D721Med (cell line): Measurements from ENCODE around the gene ENO2.

Experiments used
- DNase-seq: peaks from one replicate; pipeline ENCODE4 v3.0.0; 2011; ENCODE audit warnings: low spot score; ENCODE audit not compliant: insufficient read length
- FAIRE-seq: peaks from 2 replicates; lab custom pipeline; 2011; peaks lifted over from hg19 to GRCh38; lab: Jason Lieb, UNC
- TF ChIP-seq, protein P1 (sequence below): IDR thresholded peaks from 2 replicates; pipeline ENCODE4 v1.5.1; 2012; ENCODE audit warnings: mild to moderate bottlenecking, control low read depth; ENCODE audit not compliant: insufficient read depth; ENCODE audit errors: missing control alignments

The ENO2 gene

DNA sequence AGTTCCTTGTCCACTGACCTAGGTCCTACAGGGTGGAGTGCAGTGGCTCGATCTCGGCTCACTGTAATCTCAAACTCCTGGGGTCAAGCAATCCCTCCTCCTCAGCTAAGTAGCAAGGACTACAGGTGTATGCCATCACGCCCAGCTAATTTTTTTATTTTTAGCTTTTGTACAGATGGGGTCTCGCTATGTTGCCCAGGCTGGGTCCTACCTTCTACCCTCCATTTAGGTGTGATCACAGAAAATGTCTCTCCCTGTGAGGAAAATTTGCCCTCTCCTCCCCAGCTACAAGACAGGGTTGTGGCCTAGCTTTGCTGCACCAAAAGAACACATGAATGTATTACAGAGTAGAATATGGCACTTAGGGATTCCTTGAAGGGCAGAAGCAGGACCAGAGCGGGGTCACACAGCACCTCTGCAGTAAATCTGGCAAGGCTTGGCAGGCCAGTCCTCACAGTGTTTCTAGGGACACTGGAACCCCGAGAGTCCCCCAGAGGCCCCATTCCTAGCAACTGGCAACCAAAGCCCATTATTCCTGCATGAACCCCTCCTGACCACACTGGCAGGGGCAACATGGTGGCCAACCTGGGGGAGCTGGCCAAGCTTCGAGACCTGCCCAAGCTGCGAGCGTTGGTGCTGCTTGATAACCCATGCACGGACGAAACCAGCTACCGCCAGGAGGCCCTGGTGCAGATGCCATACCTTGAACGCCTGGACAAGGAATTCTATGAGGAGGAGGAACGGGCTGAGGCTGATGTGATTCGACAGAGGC lies 2.0 kb upstream of the ENO2 start:
- FAIRE-seq (no peak), DNase-seq (no peak)
- TF ChIP-seq, protein P1, sequence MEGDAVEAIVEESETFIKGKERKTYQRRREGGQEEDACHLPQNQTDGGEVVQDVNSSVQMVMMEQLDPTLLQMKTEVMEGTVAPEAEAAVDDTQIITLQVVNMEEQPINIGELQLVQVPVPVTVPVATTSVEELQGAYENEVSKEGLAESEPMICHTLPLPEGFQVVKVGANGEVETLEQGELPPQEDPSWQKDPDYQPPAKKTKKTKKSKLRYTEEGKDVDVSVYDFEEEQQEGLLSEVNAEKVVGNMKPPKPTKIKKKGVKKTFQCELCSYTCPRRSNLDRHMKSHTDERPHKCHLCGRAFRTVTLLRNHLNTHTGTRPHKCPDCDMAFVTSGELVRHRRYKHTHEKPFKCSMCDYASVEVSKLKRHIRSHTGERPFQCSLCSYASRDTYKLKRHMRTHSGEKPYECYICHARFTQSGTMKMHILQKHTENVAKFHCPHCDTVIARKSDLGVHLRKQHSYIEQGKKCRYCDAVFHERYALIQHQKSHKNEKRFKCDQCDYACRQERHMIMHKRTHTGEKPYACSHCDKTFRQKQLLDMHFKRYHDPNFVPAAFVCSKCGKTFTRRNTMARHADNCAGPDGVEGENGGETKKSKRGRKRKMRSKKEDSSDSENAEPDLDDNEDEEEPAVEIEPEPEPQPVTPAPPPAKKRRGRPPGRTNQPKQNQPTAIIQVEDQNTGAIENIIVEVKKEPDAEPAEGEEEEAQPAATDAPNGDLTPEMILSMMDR: no peak

DNA sequence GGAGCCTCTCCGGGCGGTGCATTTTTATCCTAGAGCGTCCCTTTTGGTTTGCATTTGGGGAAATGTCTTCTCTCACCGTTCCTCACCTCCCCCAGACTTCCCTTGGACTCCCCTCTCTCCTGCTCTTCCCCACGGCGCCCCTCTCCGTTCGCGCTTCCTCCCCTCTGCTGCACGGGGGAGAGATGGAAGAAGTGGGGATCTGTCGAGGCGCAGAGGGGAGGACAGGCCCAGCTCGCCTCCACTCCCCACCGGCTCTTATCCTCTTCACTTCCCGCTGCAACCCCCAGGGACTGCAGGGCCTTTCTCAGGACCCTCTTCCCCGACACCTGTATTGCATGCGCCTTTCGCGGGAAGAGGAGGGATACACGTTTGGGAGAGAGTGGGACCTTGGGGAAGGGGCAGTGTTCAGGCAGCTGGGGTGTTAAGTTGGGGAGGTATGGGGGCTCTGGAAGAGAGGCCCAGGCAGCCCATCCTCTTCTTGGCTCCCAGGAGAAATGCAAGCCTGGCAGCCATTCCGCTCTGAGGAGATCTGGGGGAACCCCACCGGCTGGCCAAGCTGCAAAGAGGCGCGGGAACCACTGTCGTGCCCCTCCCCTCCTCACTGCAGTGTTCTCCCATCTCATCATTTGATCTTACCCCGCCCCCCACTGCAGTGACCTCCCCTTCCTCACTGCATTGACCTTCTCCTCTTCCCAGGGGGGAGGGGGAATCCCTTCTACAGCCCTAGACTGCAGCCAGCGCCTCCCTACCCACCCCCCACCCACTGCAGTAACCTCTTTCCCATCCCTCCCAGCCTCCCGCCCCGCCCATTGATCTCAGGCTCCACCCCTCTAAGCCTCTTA lies 788 bp downstream of the ENO2 start:
- no peak for FAIRE-seq
- peak; percentile 97 for DNase-seq
- TF ChIP-seq, protein P1: no peak

DNA sequence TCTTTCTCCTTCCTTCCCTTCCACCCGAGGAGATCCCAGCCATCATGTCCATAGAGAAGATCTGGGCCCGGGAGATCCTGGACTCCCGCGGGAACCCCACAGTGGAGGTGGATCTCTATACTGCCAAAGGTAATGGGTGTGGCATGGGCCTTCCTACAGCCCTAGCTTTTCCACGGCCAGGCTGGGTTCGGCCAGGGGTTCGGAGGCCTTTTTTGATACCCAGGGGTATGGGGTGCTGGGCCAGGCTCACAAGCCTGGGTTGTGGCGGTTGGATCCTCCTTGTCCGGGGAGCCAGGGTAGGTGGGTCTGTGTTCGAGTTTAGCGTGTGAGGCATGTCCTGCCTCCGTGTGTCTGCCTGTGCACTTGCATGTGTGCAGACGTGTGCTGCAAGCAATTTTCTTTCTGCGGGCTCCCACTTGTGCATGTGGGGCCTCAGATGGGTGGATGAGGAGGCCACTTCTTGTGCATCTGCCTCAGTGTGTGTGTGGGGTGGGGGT lies 1.5 kb downstream of the ENO2 start:
- no peak for FAIRE-seq
- TF ChIP-seq, protein P1: no peak
- no peak for DNase-seq

DNA sequence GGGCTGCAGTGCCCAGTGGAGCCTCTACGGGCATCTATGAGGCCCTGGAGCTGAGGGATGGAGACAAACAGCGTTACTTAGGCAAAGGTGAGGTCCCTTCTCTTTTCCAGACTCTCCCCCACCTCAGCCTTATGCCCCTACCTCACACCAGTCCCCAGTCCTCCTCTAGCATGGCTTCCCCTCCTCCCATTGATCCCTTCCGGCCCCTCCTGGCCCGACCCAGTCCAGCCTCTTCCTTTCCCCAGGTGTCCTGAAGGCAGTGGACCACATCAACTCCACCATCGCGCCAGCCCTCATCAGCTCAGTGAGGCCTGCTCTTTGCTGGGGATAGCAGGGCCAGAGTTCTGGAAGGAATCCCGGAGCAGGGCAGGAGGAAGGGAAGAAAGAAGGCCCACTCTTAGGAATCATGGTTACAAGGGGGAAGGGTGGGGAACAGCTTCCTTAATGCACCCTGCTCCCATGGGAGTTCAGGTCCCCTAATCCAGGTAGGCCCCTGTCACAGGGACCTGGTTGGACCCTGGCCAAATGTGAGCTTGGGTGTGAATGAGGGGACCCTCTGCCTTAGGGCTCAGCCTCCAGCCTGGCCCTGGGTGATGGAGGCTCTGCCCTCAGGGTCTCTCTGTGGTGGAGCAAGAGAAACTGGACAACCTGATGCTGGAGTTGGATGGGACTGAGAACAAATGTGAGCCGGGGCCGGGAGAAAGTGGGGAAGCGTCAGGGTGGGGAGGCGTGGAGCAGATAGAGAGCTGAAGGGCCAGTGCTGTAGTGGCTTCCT lies 2.2 kb downstream of the ENO2 start:
- DNase-seq: no peak
- TF ChIP-seq, protein P1: no peak
- FAIRE-seq: no peak

DNA sequence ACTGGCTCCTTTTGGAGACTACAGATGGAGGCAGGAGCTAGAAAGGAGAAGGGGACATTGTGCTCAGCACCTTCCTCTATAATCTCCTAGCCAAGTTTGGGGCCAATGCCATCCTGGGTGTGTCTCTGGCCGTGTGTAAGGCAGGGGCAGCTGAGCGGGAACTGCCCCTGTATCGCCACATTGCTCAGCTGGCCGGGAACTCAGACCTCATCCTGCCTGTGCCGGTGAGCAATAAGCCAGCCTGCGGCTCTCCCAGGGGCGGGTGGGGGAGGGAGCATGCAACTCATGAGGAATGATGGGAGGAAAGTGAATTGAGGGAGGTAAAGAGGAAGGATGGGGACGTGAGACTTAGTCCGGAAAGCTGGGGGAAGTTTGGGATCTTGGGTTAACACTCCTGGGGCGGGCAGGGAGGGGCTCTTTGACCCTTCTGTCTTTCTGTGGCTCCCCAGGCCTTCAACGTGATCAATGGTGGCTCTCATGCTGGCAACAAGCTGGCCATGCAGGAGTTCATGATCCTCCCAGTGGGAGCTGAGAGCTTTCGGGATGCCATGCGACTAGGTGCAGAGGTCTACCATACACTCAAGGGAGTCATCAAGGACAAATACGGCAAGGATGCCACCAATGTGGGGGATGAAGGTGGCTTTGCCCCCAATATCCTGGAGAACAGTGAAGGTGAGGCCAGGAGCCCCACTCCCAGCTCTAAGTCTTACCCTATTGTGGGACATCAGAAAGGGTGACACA lies 3.3 kb downstream of the ENO2 start:
- FAIRE-seq (no peak), DNase-seq (no peak)
- TF ChIP-seq, protein P1: no peak

DNA sequence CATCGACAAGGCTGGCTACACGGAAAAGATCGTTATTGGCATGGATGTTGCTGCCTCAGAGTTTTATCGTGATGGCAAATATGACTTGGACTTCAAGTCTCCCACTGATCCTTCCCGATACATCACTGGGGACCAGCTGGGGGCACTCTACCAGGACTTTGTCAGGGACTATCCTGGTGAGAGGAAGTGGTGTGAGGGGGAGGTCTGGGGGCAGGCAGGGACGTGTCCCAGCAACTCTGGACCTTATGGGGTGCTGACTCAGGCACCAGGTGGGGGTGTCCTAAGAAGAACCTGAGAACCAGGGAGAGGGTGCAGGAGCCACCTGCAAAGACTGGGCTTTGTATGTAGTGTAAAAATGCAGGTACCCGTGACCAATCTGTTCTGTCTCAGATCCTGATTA lies 5.2 kb downstream of the ENO2 start:
- TF ChIP-seq, protein P1: no peak
- DNase-seq: no peak
- FAIRE-seq: no peak
